ENCODE results near the gene RTP5. TPM values are rescaled to one million over a fixed set of nuclear protein-coding genes. Genes with fewer than 3 reads are reported as not detected.

The RTP5 gene
- total RNA-seq, 3 donors from 2014 or later: not detected

DNA sequence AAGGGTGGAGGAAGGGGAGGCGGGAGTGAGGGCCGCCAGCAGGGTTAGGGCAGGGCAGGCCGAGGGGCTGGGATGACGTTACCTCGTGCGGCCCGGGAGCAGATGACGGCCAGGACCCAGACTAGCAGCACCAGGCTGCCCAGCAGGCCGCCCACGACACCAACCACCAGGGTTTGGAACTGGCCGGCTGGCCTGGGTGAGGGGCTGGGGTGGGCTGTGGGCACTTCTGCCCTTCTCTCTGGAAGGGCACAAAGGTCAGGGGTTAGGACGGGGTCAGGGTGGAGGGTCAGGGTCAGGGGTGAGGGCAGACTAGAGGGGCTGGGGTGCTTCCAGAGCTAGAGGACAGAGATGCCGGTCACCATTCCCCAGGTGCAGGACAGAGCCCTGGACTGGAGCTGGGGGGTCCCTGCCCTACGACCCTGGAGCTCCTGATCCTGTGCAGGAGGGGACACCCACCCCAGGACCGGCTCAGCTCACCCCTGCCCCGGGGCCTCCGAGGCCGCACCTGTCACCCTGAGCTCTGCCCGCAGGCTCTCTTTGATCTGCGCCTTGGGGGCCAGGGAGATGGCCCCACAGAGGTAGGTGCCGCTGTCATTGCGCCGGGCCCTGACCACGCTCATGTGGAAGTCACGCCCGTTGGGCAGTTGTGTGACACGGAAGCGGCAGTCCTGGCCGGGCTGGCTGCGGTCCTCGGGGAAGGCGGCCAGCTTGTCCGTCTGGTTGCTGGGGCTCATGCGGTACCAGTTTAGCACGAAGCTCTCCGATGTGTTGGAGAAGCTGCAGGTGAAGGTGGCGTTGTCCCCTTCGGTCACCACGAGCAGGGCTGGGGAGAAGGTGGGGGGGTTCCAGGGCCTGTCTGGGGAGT lies 17.2 kb upstream of the RTP5 start:
- intact Hi-C loops (cut with DNase I, micrococcal nuclease): no loop called here
- TF ChIP-seq, protein P1, sequence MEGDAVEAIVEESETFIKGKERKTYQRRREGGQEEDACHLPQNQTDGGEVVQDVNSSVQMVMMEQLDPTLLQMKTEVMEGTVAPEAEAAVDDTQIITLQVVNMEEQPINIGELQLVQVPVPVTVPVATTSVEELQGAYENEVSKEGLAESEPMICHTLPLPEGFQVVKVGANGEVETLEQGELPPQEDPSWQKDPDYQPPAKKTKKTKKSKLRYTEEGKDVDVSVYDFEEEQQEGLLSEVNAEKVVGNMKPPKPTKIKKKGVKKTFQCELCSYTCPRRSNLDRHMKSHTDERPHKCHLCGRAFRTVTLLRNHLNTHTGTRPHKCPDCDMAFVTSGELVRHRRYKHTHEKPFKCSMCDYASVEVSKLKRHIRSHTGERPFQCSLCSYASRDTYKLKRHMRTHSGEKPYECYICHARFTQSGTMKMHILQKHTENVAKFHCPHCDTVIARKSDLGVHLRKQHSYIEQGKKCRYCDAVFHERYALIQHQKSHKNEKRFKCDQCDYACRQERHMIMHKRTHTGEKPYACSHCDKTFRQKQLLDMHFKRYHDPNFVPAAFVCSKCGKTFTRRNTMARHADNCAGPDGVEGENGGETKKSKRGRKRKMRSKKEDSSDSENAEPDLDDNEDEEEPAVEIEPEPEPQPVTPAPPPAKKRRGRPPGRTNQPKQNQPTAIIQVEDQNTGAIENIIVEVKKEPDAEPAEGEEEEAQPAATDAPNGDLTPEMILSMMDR (IDR thresholded peaks at IDR 0.05): no peak
- Histone ChIP-seq H3K9me3 (no peaks in the 10 kb centered on the region), H3K4me1 (ENCODE audit: low read depth) (no peaks in the 10 kb centered on the region), H3K36me3 (ENCODE audit: low read depth) (no peaks in the 10 kb centered on the region), H3K4me3 (no peak overlapping the region)
- DNase-seq (peak in 1 of 3 donors; percentile 22), ATAC-seq (no peak)

DNA sequence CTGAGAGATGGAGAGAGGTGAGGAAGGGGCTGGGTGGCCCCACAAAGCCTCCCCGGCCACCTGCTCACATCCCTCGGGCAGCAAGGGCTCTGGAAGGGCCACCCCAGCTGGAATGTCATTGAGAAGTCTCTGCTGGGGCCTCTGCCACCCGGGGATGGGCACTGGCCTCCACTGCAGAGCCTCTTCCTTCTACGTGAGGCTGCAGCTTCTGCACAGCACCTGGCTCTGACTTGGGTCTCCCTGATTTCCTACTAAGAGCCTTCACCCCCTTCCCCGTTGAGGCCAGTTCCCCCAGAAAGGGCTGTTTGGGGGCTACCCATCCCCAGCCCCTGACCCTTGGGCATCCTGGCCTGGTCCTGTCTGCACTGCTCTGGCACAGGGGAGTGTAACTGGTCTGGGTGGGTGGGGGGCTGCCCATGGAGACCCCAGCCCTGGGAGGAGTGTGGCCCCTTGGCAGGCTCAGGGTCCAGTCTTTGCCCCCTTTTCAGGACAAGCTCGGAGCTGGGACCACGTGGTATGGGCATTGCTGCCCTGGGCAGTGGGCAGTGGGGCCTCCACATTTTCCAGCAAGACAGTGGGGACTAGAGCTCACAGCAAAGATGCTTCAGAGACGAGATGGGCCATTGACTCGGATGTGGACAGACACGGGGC lies 16.4 kb upstream of the RTP5 start:
- DNase-seq: peak in 1 of 3 donors; percentile 16
- TF ChIP-seq, protein P1 (IDR thresholded peaks at IDR 0.05): no peak
- intact Hi-C loops (cut with DNase I, micrococcal nuclease): no loop called here
- H3K4me1 ChIP-seq (ENCODE audit: low read depth): no peaks in the 10 kb centered on the region
- no peak for ATAC-seq
- no peak overlapping the region for H3K4me3 ChIP-seq
- H3K36me3 ChIP-seq (ENCODE audit: low read depth): no peaks in the 10 kb centered on the region
- no peaks in the 10 kb centered on the region for H3K9me3 ChIP-seq

DNA sequence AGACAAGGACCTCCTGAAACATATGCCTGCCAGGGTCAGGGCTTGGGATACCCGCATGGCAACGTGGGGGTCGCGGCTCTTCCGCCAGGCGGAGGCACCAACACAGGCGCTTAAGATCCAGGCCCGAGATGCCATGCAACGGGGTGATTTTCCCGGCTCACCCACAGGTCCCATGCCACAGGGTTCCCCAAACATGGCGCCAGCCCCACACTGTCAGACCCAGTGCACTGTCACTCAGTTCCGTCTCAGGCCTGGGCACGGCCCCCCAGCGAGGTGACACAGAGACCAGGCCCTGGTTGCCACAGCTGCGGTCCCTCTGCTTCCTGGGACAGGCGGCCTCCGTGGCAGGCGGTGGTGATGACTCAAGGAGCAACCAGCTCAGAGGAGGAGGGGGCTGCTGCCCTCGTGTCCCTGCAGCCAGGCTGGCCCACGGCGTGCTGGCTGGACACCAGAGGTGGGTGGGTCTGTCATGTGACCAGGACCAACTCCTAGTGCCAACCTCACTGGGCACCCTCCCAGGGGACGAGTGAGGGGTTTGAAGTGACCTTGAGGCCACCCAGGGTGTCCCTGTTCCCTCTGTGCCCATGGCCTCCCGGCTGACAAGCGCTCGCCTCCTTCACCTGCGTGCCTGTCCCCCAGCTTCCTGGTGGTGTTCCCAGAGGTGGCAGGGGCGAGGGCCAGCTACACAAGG lies 15.7 kb upstream of the RTP5 start:
- H3K9me3 ChIP-seq: no peaks in the 10 kb centered on the region
- H3K36me3 ChIP-seq (ENCODE audit: low read depth): no peaks in the 10 kb centered on the region
- no peak overlapping the region for H3K4me3 ChIP-seq
- DNase-seq (peak in 2 of 3 donors; percentile 18 to 54), ATAC-seq (no peak)
- intact Hi-C loops (cut with DNase I, micrococcal nuclease): no loop called here
- TF ChIP-seq, protein P1 (IDR thresholded peaks at IDR 0.05): no peak
- peaks cover under 1% of the 10 kb centered on the region for H3K4me1 ChIP-seq (ENCODE audit: low read depth)

DNA sequence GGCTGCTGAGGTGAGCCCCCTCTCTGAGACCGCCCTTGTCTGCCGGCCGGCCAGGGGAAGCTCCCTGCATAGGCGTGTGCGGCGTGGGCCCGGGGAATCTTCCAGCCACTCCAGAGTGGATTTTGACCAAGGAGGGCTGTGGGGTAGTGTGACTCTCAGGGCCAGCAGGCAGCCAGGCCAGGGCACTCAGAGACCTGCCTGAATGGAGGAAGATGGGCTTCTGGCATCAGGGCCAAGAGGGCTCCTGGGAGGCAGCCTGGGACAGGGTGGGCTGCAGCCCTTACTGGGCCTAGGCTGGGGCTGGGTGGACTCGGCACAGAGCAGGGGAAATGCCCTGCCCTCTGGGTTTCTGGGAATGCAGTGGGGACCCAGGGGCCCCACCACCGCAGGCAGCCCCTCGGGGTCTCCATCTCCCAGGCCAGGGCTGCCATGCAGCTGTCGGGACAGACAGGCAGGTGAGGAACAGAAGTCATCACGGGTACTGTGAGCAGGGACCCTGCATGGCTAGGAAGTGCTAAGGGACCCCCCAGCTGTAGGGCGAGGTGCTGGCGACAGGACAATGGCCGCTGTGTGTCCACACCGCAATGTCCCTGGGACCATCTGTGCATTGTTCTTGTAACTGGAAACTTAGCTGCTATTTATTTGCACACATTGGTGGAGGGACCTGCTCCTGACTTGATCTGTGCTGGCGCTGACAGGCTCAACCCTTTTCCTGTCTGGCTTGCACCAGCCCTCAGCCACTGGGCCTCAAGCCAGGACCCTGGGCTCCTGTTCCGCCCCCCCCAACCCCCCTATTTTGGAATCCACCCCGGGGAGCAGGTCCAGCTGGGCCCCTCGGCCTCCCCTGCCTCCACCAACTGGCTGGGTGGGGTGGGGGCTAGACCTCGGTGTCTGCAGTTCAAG lies 14.9 kb upstream of the RTP5 start:
- TF ChIP-seq, protein P1 (IDR thresholded peaks at IDR 0.05): no peak
- peaks cover 8% of the 10 kb centered on the region for H3K4me1 ChIP-seq (ENCODE audit: low read depth)
- H3K4me3 ChIP-seq: no peak overlapping the region
- intact Hi-C loops (cut with DNase I, micrococcal nuclease): no loop called here
- H3K36me3 ChIP-seq (ENCODE audit: low read depth): no peaks in the 10 kb centered on the region
- no peaks in the 10 kb centered on the region for H3K9me3 ChIP-seq
- ATAC-seq: no peak
- DNase-seq: peak in 1 of 3 donors; percentile 18

Measured in mucosa of descending colon (tissue), 3 donors.